ENCODE measurements around the gene KBTBD2. TPM values are rescaled to one million over a fixed set of nuclear protein-coding genes. Genes with fewer than 3 reads are reported as not detected.

Gene KBTBD2
- polyA plus RNA-seq, 1 experiment = 26.1 TPM

DNA sequence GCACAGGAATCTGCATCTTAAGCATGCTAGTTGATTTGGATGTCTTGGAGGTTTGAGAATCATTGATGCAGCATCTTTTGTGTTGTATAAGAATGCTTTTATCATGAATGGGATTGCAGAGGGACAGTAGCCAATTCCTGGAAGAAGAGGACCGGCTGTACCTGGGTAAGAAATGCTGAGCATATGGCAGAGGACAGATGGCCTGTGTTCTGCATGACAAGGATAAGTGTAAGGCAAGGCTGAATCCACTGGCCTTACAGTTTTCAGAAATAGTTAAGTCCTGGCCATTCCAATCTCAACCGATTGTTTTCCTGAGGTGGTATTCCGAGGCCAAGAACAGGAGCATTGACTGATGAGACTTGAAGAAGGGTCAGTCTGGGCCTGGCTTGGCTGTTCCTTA is 24.4 kb upstream of the KBTBD2 start:
- TF ChIP-seq, protein P1, sequence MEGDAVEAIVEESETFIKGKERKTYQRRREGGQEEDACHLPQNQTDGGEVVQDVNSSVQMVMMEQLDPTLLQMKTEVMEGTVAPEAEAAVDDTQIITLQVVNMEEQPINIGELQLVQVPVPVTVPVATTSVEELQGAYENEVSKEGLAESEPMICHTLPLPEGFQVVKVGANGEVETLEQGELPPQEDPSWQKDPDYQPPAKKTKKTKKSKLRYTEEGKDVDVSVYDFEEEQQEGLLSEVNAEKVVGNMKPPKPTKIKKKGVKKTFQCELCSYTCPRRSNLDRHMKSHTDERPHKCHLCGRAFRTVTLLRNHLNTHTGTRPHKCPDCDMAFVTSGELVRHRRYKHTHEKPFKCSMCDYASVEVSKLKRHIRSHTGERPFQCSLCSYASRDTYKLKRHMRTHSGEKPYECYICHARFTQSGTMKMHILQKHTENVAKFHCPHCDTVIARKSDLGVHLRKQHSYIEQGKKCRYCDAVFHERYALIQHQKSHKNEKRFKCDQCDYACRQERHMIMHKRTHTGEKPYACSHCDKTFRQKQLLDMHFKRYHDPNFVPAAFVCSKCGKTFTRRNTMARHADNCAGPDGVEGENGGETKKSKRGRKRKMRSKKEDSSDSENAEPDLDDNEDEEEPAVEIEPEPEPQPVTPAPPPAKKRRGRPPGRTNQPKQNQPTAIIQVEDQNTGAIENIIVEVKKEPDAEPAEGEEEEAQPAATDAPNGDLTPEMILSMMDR (IDR thresholded peaks at IDR 0.05; ENCODE audit: low read depth, low read length) = no peak
- ChIA-PET POLR2A (no interaction called here), CTCF (no interaction called here)
- Histone ChIP-seq H3K4me3 (ENCODE audit: low read depth, low read length) (no peak overlapping the region), H3K9me3 (ENCODE audit: control insufficient read depth, insufficient read depth, low read length) (no peaks in the 10 kb centered on the region), H3K27ac (ENCODE audit: low read depth, low read length) (no peak overlapping the region), H3K27me3 (ENCODE audit: control insufficient read depth, insufficient read depth, low read length) (no peaks in the 10 kb centered on the region)
- DNase-seq (ENCODE audit: low read depth, low spot score) = no peak

DNA sequence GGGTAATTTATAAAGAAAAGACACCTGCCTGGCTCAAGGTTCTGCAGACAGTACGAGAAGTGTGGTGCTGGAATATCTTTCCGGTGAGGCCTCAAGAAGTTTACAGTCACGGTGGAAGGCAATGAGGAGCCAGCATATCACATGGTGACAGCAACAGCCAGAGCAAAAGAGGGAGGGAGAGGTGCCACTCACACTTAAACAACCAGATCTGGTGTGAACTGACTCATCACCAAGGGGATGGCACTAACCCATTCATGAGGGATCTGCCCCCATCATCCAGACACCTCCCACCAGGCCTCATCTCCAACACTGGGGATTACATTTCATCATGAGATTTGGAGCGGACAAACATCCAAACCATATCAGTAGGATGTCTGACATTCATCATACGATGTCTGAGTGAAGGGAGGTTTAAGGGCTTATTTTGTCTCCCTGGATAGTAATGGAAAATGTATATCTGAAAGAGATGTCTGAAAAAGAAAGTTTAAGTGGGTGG is 23.5 kb upstream of the KBTBD2 start:
- Histone ChIP-seq H3K27me3 (ENCODE audit: control insufficient read depth, insufficient read depth, low read length) (no peaks in the 10 kb centered on the region), H3K4me3 (ENCODE audit: low read depth, low read length) (no peak overlapping the region), H3K27ac (ENCODE audit: low read depth, low read length) (no peak overlapping the region), H3K9me3 (ENCODE audit: control insufficient read depth, insufficient read depth, low read length) (no peaks in the 10 kb centered on the region)
- POLR2A ChIA-PET = interaction anchor here (0.6 to 0.8 kb wide), 2 partner anchors 9 to 11 kb away, joined by 3 to 15 read pairs; no protein-coding TSS in a partner anchor
- CTCF ChIA-PET = no interaction called here
- TF ChIP-seq, protein P1 (IDR thresholded peaks at IDR 0.05; ENCODE audit: low read depth, low read length) = no peak
- DNase-seq (ENCODE audit: low read depth, low spot score) = no peak

DNA sequence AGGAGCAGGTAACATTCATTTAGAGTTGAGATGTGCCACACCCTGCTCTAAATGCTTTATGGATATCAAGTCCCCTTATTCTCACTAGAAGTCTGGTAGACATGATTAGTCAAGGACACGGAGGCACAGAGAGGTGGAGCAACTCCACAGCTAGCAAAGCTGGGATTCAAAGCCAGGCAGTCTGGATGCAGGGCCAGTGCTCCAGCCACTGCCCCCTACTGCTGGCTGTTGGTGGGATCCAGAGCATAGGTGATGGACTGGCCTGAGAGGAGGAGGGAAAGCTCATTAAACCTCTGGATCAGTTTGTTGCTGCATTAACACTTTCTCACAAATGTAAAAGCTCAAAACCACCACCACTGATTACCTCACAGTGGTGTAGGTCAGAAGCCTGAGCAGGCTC is 22.6 kb upstream of the KBTBD2 start:
- ChIA-PET CTCF (no interaction called here), POLR2A (interaction anchor here (0.8 kb wide), 1 partner anchor 8 kb away, joined by 15 read pairs; no protein-coding TSS in a partner anchor)
- TF ChIP-seq, protein P1 (IDR thresholded peaks at IDR 0.05; ENCODE audit: low read depth, low read length) = no peak
- Histone ChIP-seq H3K9me3 (ENCODE audit: control insufficient read depth, insufficient read depth, low read length) (no peaks in the 10 kb centered on the region), H3K4me3 (ENCODE audit: low read depth, low read length) (no peak overlapping the region), H3K27me3 (ENCODE audit: control insufficient read depth, insufficient read depth, low read length) (no peaks in the 10 kb centered on the region), H3K27ac (ENCODE audit: low read depth, low read length) (no peak overlapping the region)
- no peak for DNase-seq (ENCODE audit: low read depth, low spot score)

DNA sequence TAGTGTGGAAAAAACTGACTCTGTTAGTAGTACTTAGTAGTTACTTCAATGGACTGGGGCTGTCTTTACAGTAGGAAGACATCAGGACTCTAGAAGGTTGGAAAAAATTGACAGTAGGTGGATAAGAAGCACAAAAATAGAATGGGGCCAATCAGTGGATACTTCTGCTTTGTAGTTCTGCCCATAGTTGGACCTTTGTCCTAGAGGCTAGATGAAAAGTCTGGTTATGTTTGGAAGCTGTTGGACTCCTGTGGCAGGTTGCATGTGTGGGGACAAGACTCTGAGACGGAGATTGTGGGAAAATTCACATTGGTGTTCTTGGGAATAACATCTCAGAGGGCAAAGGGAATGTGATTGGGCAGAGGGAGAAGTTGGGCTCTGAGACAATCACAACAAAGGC is 18.6 kb upstream of the KBTBD2 start:
- POLR2A ChIA-PET = no interaction called here
- CTCF ChIA-PET = no interaction called here
- Histone ChIP-seq H3K27me3 (ENCODE audit: control insufficient read depth, insufficient read depth, low read length) (no peaks in the 10 kb centered on the region), H3K9me3 (ENCODE audit: control insufficient read depth, insufficient read depth, low read length) (no peaks in the 10 kb centered on the region; the same call in 1 of the 2 replicates), H3K4me3 (ENCODE audit: low read depth, low read length) (no peak overlapping the region), H3K27ac (ENCODE audit: low read depth, low read length) (no peak overlapping the region)
- TF ChIP-seq, protein P1 (IDR thresholded peaks at IDR 0.05; ENCODE audit: low read depth, low read length) = no peak
- DNase-seq (ENCODE audit: low read depth, low spot score) = no peak

DNA sequence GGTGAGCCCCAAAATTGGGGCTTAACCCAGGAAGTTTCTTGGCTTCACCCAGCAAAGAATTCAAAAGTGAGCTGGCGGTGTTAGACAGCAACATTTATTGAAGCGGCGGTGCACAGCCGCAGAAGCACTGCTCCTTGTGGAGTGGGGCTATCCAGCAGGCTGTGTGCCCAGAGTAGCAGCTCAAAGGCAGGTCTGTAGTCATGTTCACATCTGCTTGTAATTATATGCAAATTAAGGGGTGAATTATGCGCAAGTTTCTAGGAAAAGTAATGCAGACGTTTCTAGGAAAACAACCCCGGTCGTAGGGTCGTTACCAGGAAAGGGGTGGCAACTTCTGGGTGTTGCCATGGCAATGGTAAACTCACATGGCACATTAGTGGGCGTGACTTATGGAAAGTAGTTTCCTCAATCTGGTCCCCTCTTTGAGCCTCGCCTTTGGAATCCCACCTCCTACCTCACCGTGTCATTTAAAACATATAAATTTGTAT is 13.7 kb upstream of the KBTBD2 start:
- POLR2A ChIA-PET = interaction anchor here (0.6 to 0.9 kb wide), 2 partner anchors 9 to 24 kb away, joined by 4 to 15 read pairs; no protein-coding TSS in a partner anchor
- TF ChIP-seq, protein P1 (IDR thresholded peaks at IDR 0.05; ENCODE audit: low read depth, low read length) = 0 out of 2 replicates have a peak, but pooled peaks have one; percentile 10
- H3K27me3 ChIP-seq (ENCODE audit: control insufficient read depth, insufficient read depth, low read length) = peaks cover 7% of the 10 kb centered on the region
- H3K4me3 ChIP-seq (ENCODE audit: low read depth, low read length) = peak overlapping the region; percentile 42
- no peaks in the 10 kb centered on the region; the same call in 1 of the 2 replicates for H3K9me3 ChIP-seq (ENCODE audit: control insufficient read depth, insufficient read depth, low read length)
- no peak for DNase-seq (ENCODE audit: low read depth, low spot score)
- CTCF ChIA-PET = interaction anchor here (0.6 to 1.1 kb wide), 2 partner anchors 13 to 59 kb away, joined by 3 read pairs; no protein-coding TSS in a partner anchor
- H3K27ac ChIP-seq (ENCODE audit: low read depth, low read length) = no peak overlapping the region
